COR-L47 (cell line): ENCODE results near the gene ATP11C.

Experiments used
- DNase-seq: peaks from one replicate; lab custom pipeline; 2025; lab: John Stamatoyannopoulos, UW

The ATP11C gene

GRCh38 chrX:139803224-139803623, 129.6 kb downstream of the ATP11C start:
- no peak for DNase-seq

- no peak for DNase-seq
Observed at GRCh38 chrX:139802048-139802447, 130.8 kb downstream of the ATP11C start.

- no peak for DNase-seq
Observed at GRCh38 chrX:139801397-139801813, 131.4 kb downstream of the ATP11C start.

GRCh38 chrX:139798701-139799100, 134.2 kb downstream of the ATP11C start:
- no peak for DNase-seq

- no peak for DNase-seq
Observed at GRCh38 chrX:139795196-139795595, 137.7 kb downstream of the ATP11C start.

- no peak for DNase-seq
Observed at GRCh38 chrX:139787601-139788000, 145.3 kb downstream of the ATP11C start.

- no peak for DNase-seq
Observed at GRCh38 chrX:139784807-139785206, 148.0 kb downstream of the ATP11C start.

GRCh38 chrX:139783959-139784358, 148.9 kb downstream of the ATP11C start:
- no peak for DNase-seq

- DNase-seq: no peak
Observed at GRCh38 chrX:139783030-139783429, 149.8 kb downstream of the ATP11C start.

- DNase-seq: no peak
Observed at GRCh38 chrX:139776599-139776998, 156.3 kb downstream of the ATP11C start.

GRCh38 chrX:139770366-139770765, 162.5 kb downstream of the ATP11C start:
- no peak for DNase-seq

- DNase-seq: no peak
Observed at GRCh38 chrX:139766545-139766983, 166.3 kb downstream of the ATP11C start.

GRCh38 chrX:139762400-139763183, 170.3 kb downstream of the ATP11C start:
- no peak for DNase-seq

GRCh38 chrX:139759637-139760036, 173.2 kb downstream of the ATP11C start:
- no peak for DNase-seq

- no peak for DNase-seq
Observed at GRCh38 chrX:139758809-139759208, 174.0 kb downstream of the ATP11C start.

GRCh38 chrX:139758250-139758649, 174.6 kb downstream of the ATP11C start:
- no peak for DNase-seq

GRCh38 chrX:139751053-139751452, 181.8 kb downstream of the ATP11C start:
- DNase-seq: no peak

GRCh38 chrX:139750390-139750789, 182.5 kb downstream of the ATP11C start:
- no peak for DNase-seq

GRCh38 chrX:139739138-139739537, 193.7 kb downstream of the ATP11C start:
- DNase-seq: no peak

GRCh38 chrX:139738581-139738980, 194.3 kb downstream of the ATP11C start:
- no peak for DNase-seq

GRCh38 chrX:139736151-139736550, 196.7 kb downstream of the ATP11C start:
- no peak for DNase-seq

GRCh38 chrX:139734996-139735395, 197.9 kb downstream of the ATP11C start:
- no peak for DNase-seq

- DNase-seq: no peak
Observed at GRCh38 chrX:139725720-139726119, 207.1 kb downstream of the ATP11C start.

- DNase-seq: no peak
Observed at GRCh38 chrX:139724626-139725025, 208.2 kb downstream of the ATP11C start.
